ENCODE results near the gene CCDC18. TPM values are rescaled to one million over a fixed set of nuclear protein-coding genes. Genes with fewer than 3 reads are reported as not detected.
"Not testable (repeated sequence)": the region's sequence is repeated elsewhere in the genome, so short reads cannot be mapped to it uniquely, and the experiment has no call there.

CCDC18 gene
- total and polyA plus RNA-seq, 8 donors = 0.95 to 1.7 (median 1.2) TPM

DNA sequence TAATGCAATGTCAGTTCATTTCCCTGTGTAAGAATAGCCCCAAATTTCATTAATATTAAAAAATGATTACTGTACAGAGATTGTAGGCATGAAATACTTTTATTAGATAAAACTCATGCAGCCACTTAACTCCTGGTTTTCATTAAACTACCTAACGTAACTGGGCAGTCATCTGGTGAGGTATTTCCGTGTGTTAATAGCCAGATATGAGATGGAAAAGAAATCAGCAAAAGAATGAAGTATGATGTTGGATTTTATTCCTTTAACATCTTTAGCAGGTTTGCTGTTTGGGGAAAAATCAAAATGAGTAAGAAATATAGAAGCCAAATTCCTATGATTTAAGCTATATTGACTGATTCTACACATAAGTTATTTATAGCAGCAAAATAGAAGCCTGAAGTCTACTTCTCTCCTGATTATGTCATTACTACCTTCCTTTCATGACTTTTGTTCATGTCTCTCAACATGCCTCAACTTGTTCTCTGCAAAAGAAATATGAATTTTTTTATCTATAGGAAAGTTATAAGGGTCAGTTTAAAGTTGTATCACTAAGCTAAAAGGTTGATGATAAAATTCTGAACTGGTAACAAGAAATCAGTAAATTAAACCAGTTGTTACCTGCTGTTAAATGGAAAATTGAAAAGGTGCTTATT is 42.6 kb downstream of the CCDC18 start:
- intact Hi-C loops (cut with DNase I) = no loop called here
- ATAC-seq (no peak), DNase-seq (no peak), FAIRE-seq (no peak)
- H3K4me3 ChIP-seq = no peak overlapping the region
- H3K27ac ChIP-seq = no peak overlapping the region
- no peaks in the 10 kb centered on the region for H3K9me3 ChIP-seq
- TF ChIP-seq, protein P1, sequence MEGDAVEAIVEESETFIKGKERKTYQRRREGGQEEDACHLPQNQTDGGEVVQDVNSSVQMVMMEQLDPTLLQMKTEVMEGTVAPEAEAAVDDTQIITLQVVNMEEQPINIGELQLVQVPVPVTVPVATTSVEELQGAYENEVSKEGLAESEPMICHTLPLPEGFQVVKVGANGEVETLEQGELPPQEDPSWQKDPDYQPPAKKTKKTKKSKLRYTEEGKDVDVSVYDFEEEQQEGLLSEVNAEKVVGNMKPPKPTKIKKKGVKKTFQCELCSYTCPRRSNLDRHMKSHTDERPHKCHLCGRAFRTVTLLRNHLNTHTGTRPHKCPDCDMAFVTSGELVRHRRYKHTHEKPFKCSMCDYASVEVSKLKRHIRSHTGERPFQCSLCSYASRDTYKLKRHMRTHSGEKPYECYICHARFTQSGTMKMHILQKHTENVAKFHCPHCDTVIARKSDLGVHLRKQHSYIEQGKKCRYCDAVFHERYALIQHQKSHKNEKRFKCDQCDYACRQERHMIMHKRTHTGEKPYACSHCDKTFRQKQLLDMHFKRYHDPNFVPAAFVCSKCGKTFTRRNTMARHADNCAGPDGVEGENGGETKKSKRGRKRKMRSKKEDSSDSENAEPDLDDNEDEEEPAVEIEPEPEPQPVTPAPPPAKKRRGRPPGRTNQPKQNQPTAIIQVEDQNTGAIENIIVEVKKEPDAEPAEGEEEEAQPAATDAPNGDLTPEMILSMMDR (IDR thresholded peaks at IDR 0.05) = no peak
- 93 to 95% methylated on average over 2 of the region's 2 CpGs for WGBS, 2 donors
- no peaks in the 10 kb centered on the region for H3K4me1 ChIP-seq
- no peaks in the 10 kb centered on the region for H3K36me3 ChIP-seq
- no peaks in the 10 kb centered on the region for H3K27me3 ChIP-seq

GRCh38 chr1:93235261-93235660 is 54.7 kb downstream of the CCDC18 start:
- Histone ChIP-seq H3K36me3 (no peaks in the 10 kb centered on the region), H3K27ac (no peak overlapping the region), H3K4me3 (no peak overlapping the region), H3K27me3 (no peaks in the 10 kb centered on the region), H3K4me1 (no peaks in the 10 kb centered on the region), H3K9me3 (no peaks in the 10 kb centered on the region)
- intact Hi-C loops (cut with DNase I) = no loop called here
- TF ChIP-seq, protein P1 (IDR thresholded peaks at IDR 0.05) = no peak
- no peak for DNase-seq
- ATAC-seq = no peak
- FAIRE-seq = no peak

GRCh38 chr1:93237021-93237420 is 56.5 kb downstream of the CCDC18 start:
- no peak for FAIRE-seq
- no peak overlapping the region for H3K4me3 ChIP-seq
- no peaks in the 10 kb centered on the region for H3K4me1 ChIP-seq
- no peak for ATAC-seq
- no peaks in the 10 kb centered on the region for H3K36me3 ChIP-seq
- no peaks in the 10 kb centered on the region for H3K27me3 ChIP-seq
- no peaks in the 10 kb centered on the region for H3K9me3 ChIP-seq
- no peak for DNase-seq
- intact Hi-C loops (cut with DNase I) = no loop called here
- no peak overlapping the region for H3K27ac ChIP-seq
- TF ChIP-seq, protein P1 (IDR thresholded peaks at IDR 0.05) = no peak

- TF ChIP-seq, protein P1 (IDR thresholded peaks at IDR 0.05) = no peak
- no peaks in the 10 kb centered on the region for H3K36me3 ChIP-seq
- FAIRE-seq (peak; percentile 9), DNase-seq (no peak), ATAC-seq (no peak)
- H3K4me3 ChIP-seq = no peak overlapping the region
- no peaks in the 10 kb centered on the region for H3K27me3 ChIP-seq
- intact Hi-C loops (cut with DNase I) = no loop called here
- no peaks in the 10 kb centered on the region for H3K4me1 ChIP-seq
- WGBS, 2 donors = 93 to 94% methylated on average over 1 of the region's 1 CpG
- H3K27ac ChIP-seq = no peak overlapping the region
- no peaks in the 10 kb centered on the region for H3K9me3 ChIP-seq
Observed at GRCh38 chr1:93238425-93238824, 57.9 kb downstream of the CCDC18 start.

DNA sequence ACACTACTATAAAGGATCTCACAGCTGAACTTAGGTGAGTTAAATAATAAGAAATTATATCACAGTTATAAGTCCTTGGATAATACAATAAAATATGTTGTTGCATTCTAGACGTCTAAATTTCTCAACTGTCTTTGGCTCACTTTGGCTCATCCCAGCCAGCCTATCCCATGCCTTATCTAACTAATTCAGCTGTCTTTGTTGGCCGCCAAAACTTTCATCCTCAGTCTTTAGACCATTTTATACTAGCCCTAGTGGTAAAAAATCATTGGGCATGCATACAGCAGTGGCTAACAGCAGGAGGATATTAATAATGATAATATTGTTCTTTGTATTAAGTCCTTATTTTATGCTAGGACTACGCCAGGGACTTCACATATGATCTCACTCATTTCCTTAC is 59.3 kb downstream of the CCDC18 start:
- FAIRE-seq (no peak), DNase-seq (no peak), ATAC-seq (no peak)
- Histone ChIP-seq H3K4me1 (no peaks in the 10 kb centered on the region), H3K4me3 (no peak overlapping the region), H3K27ac (no peak overlapping the region), H3K9me3 (no peaks in the 10 kb centered on the region), H3K36me3 (no peaks in the 10 kb centered on the region), H3K27me3 (no peaks in the 10 kb centered on the region)
- intact Hi-C loops (cut with DNase I) = no loop called here
- TF ChIP-seq, protein P1 (IDR thresholded peaks at IDR 0.05) = no peak
- WGBS, 2 donors = 88 to 89% methylated on average over 3 of the region's 3 CpGs

DNA sequence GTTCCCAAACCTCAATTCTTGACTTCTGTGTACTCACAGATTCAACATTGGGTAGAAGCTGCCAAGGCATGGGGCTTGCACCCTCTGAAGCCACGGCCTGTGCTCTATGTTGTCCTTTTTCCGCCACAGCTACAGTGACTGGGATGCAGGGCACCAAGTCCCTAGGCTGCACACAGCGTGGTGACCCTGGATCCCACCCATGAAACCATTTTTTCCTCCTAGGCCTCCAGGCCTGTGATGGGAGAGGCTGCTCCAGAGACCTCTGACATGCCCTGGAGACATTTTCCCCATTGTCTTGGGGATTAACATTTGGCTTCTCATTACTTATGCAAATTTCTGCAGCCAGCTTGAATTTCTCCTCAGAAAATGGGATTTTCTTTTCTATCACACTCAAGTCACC is 62.7 kb downstream of the CCDC18 start:
- H3K27me3 ChIP-seq; H3K36me3 ChIP-seq; H3K4me1 ChIP-seq; H3K9me3 ChIP-seq; ATAC-seq; intact Hi-C loops (cut with DNase I); DNase-seq; H3K4me3 ChIP-seq; H3K27ac ChIP-seq; FAIRE-seq: not testable (repeated sequence)
- WGBS, 2 donors = 95 to 98% methylated on average over 3 of the region's 3 CpGs
